Measurements from ENCODE around the gene TNFAIP8L1. TPM values are rescaled to one million over a fixed set of nuclear protein-coding genes. Genes with fewer than 3 reads are reported as not detected.

The TNFAIP8L1 gene
- total RNA-seq, 1 donor from 2014 or later: 8.2 TPM

DNA sequence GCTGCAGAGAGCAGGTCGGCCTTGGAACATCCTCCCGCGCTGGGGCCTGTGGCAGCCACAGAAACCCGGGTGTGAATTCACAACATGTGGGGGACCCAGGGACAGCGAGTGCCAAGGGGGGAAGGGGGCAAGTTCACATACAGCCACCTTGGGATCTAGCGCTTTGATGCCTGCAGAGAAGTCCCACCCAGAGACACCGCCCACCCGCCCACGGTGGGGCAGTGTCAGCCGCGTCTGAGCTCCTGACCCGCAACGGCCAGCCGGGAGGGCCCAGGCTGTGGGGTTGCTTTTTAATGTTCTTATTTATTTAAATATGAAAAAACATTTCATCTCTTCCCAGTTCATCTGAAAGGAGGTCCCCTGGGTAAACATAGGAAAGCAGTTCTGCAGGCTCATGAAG, 17.9 kb downstream of the TNFAIP8L1 start:
- no peaks in the 10 kb centered on the region for H3K36me3 ChIP-seq
- Mint-ChIP-seq H3K27ac (no peak overlapping the region), H3K27me3 (ENCODE audit: insufficient read depth, low read depth) (peaks cover 4% of the 10 kb centered on the region), H3K4me3 (no peak overlapping the region), H3K36me3 (peaks cover 5% of the 10 kb centered on the region), H3K9me3 (no peaks in the 10 kb centered on the region), H3K4me1 (no peaks in the 10 kb centered on the region)
- H3K4me3 ChIP-seq: no peak overlapping the region
- H3K4me2 ChIP-seq: no peak overlapping the region
- no peak overlapping the region for H3K27ac ChIP-seq
- H2AFZ ChIP-seq (replicated peaks): no peak overlapping the region
- H3F3A ChIP-seq (ENCODE audit: low read depth): no peaks in the 10 kb centered on the region
- no peak overlapping the region for H3K9ac ChIP-seq
- H3K4me1 ChIP-seq: no peaks in the 10 kb centered on the region
- no peak for DNase-seq (ENCODE audit: low spot score)
- no peaks in the 10 kb centered on the region for H3K9me3 ChIP-seq (ENCODE audit: low read depth)
- no peaks in the 10 kb centered on the region for H3K27me3 ChIP-seq
- TF ChIP-seq, protein P1, sequence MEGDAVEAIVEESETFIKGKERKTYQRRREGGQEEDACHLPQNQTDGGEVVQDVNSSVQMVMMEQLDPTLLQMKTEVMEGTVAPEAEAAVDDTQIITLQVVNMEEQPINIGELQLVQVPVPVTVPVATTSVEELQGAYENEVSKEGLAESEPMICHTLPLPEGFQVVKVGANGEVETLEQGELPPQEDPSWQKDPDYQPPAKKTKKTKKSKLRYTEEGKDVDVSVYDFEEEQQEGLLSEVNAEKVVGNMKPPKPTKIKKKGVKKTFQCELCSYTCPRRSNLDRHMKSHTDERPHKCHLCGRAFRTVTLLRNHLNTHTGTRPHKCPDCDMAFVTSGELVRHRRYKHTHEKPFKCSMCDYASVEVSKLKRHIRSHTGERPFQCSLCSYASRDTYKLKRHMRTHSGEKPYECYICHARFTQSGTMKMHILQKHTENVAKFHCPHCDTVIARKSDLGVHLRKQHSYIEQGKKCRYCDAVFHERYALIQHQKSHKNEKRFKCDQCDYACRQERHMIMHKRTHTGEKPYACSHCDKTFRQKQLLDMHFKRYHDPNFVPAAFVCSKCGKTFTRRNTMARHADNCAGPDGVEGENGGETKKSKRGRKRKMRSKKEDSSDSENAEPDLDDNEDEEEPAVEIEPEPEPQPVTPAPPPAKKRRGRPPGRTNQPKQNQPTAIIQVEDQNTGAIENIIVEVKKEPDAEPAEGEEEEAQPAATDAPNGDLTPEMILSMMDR (IDR thresholded peaks at IDR 0.05): no peak
- TF ChIP-seq EZH2 (IDR thresholded peaks at IDR 0.05) (no peak), EZH2phosphoT487 (IDR thresholded peaks at IDR 0.05) (no peak)
- no peaks in the 10 kb centered on the region for H4K20me1 ChIP-seq (ENCODE audit: low read depth)
- H3K79me2 ChIP-seq (ENCODE audit: low read depth): no peaks in the 10 kb centered on the region

DNA sequence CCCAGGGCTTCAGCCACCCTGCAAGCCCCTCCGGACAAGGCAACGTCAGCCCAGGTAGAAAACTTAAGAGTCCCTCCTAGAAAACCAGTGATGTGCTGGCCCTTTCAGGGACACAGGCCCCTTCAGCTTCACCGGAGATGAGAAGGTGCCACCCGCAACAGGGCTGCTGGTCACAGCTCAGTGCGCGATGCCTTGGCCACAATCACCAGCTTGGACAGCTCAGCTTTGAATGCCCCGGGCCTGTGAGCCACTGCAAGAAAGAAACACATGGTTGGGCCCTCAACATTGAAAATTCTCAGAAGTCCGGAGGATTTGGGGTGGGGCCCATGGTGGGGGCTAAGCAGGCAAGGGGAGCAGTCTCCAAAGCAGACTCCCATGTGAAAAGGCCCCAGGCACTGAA, 18.5 kb downstream of the TNFAIP8L1 start:
- no peaks in the 10 kb centered on the region for H3K79me2 ChIP-seq (ENCODE audit: low read depth)
- Mint-ChIP-seq H3K36me3 (peaks cover 5% of the 10 kb centered on the region), H3K4me3 (no peak overlapping the region), H3K27me3 (ENCODE audit: insufficient read depth, low read depth) (peaks cover 4% of the 10 kb centered on the region), H3K27ac (no peak overlapping the region), H3K4me1 (no peaks in the 10 kb centered on the region), H3K9me3 (no peaks in the 10 kb centered on the region)
- no peak overlapping the region for H3K4me3 ChIP-seq
- H3F3A ChIP-seq (ENCODE audit: low read depth): no peaks in the 10 kb centered on the region
- no peaks in the 10 kb centered on the region for H4K20me1 ChIP-seq (ENCODE audit: low read depth)
- no peaks in the 10 kb centered on the region for H3K4me1 ChIP-seq
- no peak for TF ChIP-seq EZH2phosphoT487 (IDR thresholded peaks at IDR 0.05)
- TF ChIP-seq, protein P1 (IDR thresholded peaks at IDR 0.05): no peak
- H3K27ac ChIP-seq: no peak overlapping the region
- H3K9me3 ChIP-seq (ENCODE audit: low read depth): no peaks in the 10 kb centered on the region
- H3K4me2 ChIP-seq: no peak overlapping the region
- no peak overlapping the region for H3K9ac ChIP-seq
- H2AFZ ChIP-seq (replicated peaks): no peak overlapping the region
- DNase-seq (ENCODE audit: low spot score): no peak
- no peaks in the 10 kb centered on the region for H3K36me3 ChIP-seq
- no peaks in the 10 kb centered on the region for H3K27me3 ChIP-seq

DNA sequence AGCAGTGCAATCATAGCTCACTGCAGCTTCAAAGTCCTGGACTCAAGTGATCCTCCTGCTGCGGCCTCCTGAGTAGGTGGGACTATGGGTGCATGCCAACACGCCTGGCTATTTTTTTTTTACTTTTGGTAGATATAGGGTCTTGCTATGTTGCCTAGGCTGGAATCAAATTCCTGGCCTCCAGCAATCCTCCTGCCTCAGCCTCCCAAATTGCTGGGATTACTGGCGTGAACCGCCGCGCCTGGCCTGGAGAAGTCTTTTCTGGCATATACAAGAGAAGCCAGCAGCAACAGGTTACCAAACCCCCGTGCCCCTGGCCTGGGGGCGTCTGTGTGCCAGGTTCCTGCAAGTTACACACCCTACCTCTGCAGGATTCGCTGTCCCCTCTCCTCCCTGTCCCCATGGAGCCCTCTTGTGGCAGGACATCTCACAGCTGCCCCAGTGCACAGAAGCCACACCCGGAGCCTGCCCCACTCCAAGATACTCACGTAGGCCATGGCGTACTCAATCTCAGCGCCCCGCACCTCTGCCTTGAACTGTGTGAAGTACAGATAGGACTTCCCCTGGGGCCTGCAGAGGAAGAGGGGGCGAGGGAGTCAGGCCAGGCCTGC, 21.0 kb downstream of the TNFAIP8L1 start:
- Histone ChIP-seq H3K9ac (no peak overlapping the region), H4K20me1 (ENCODE audit: low read depth) (no peaks in the 10 kb centered on the region), H2AFZ (replicated peaks) (no peak overlapping the region), H3K4me2 (no peak overlapping the region), H3K36me3 (no peaks in the 10 kb centered on the region), H3K9me3 (ENCODE audit: low read depth) (no peaks in the 10 kb centered on the region), H3K27me3 (no peaks in the 10 kb centered on the region), H3F3A (ENCODE audit: low read depth) (no peaks in the 10 kb centered on the region), H3K79me2 (ENCODE audit: low read depth) (no peaks in the 10 kb centered on the region), H3K27ac (no peak overlapping the region), H3K4me1 (no peaks in the 10 kb centered on the region), H3K4me3 (no peak overlapping the region)
- peaks cover 2% of the 10 kb centered on the region for H3K36me3 Mint-ChIP-seq
- H3K27ac Mint-ChIP-seq: no peak overlapping the region
- peak; percentile 58 for DNase-seq (ENCODE audit: low spot score)
- no peak for TF ChIP-seq EZH2 (IDR thresholded peaks at IDR 0.05)
- TF ChIP-seq, protein P1 (IDR thresholded peaks at IDR 0.05): peak; percentile 42
- TF ChIP-seq EZH2phosphoT487 (IDR thresholded peaks at IDR 0.05): no peak
- no peak overlapping the region for H3K4me3 Mint-ChIP-seq
- no peaks in the 10 kb centered on the region for H3K4me1 Mint-ChIP-seq
- peaks cover 5% of the 10 kb centered on the region for H3K27me3 Mint-ChIP-seq (ENCODE audit: insufficient read depth, low read depth)
- H3K9me3 Mint-ChIP-seq: no peaks in the 10 kb centered on the region

Data from neural progenitor cell (in vitro differentiated cells).